ENCODE results near the gene MBNL3. TPM values are rescaled to one million over a fixed set of nuclear protein-coding genes. Genes with fewer than 3 reads are reported as not detected.

MBNL3 gene
- total RNA-seq, 1 experiment from 2014 or later = 4.6 TPM

GRCh38 chrX:132382068-132382467 is 106.8 kb downstream of the MBNL3 start:
- no peak for DNase-seq (ENCODE audit: low read depth, low spot score)
- intact Hi-C loops (cut with micrococcal nuclease) = no loop called here

More at GRCh38 chrX:132382068-132382467, 106.8 kb downstream of the MBNL3 start:
- H3K4me3 ChIP-seq (replicated peaks in 1 of 2; ENCODE audit: low read depth in 1 of 2, low read length in 2 of 2) = no peak overlapping the region
- ChIA-PET POLR2A (no interaction called here), CTCF (no interaction called here), RAD21 (ENCODE audit: low non-redundant PET in 1 of 2, low total read pairs in 2 of 2, uncharacterized antibody in 2 of 2, unreplicated experiment in 2 of 2) (no interaction called here)
- H3K79me2 ChIP-seq (ENCODE audit: insufficient read depth, low read length) = no peaks in the 10 kb centered on the region
- H3K9me2 ChIP-seq (ENCODE audit: insufficient read depth) = no peaks in the 10 kb centered on the region
- H3K27ac ChIP-seq (ENCODE audit: low read depth, low read length) = no peak overlapping the region
- H3K4me2 ChIP-seq (ENCODE audit: low read length) = no peak overlapping the region
- no peaks in the 10 kb centered on the region for H3K4me1 ChIP-seq (ENCODE audit: control insufficient read depth in 1 of 2, insufficient read depth in 2 of 2, low read length in 2 of 2)
- no peaks in the 10 kb centered on the region for H4K20me1 ChIP-seq (ENCODE audit: insufficient read depth)
- no peaks in the 10 kb centered on the region for H3K27me3 ChIP-seq (ENCODE audit: insufficient read depth, low read length)
- H3K36me3 ChIP-seq (ENCODE audit: control insufficient read depth in 1 of 2, insufficient read depth in 2 of 2, low read length in 2 of 2) = no peaks in the 10 kb centered on the region
- no TSS peak for BruUV-seq (replicated peaks)
- H3K9ac ChIP-seq (ENCODE audit: low read length) = no peak overlapping the region
- H3K9me3 ChIP-seq (ENCODE audit: control insufficient read depth in 1 of 2, insufficient read depth in 1 of 2, low read depth in 1 of 2, low read length in 2 of 2) = no peaks in the 10 kb centered on the region
- H2AFZ ChIP-seq (ENCODE audit: low read depth, low read length, poor library complexity, severe bottlenecking) = no peak overlapping the region
- no peak for TF ChIP-seq REST (IDR thresholded peaks at IDR 0.05; ENCODE audit: low read depth)
- TF ChIP-seq, protein P1, sequence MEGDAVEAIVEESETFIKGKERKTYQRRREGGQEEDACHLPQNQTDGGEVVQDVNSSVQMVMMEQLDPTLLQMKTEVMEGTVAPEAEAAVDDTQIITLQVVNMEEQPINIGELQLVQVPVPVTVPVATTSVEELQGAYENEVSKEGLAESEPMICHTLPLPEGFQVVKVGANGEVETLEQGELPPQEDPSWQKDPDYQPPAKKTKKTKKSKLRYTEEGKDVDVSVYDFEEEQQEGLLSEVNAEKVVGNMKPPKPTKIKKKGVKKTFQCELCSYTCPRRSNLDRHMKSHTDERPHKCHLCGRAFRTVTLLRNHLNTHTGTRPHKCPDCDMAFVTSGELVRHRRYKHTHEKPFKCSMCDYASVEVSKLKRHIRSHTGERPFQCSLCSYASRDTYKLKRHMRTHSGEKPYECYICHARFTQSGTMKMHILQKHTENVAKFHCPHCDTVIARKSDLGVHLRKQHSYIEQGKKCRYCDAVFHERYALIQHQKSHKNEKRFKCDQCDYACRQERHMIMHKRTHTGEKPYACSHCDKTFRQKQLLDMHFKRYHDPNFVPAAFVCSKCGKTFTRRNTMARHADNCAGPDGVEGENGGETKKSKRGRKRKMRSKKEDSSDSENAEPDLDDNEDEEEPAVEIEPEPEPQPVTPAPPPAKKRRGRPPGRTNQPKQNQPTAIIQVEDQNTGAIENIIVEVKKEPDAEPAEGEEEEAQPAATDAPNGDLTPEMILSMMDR (IDR thresholded peaks at IDR 0.05 in 2 of 3, conservative IDR thresholded peaks at IDR 0.05 in 1 of 3; ENCODE audit: borderline replicate concordance in 1 of 3, insufficient read depth in 1 of 3, low read depth in 2 of 3, low read length in 2 of 3) = no peak
- TF ChIP-seq, protein P2, sequence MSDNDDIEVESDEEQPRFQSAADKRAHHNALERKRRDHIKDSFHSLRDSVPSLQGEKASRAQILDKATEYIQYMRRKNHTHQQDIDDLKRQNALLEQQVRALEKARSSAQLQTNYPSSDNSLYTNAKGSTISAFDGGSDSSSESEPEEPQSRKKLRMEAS (IDR thresholded peaks at IDR 0.05) = no peak
- TF ChIP-seq TCF7L2 (IDR thresholded peaks at IDR 0.05; ENCODE audit: borderline replicate concordance, extremely low read depth, insufficient read depth, insufficient read length) = no peak
- TF ChIP-seq ZBTB33 (IDR thresholded peaks at IDR 0.05; ENCODE audit: extremely low read depth, insufficient replicate concordance, low read length) = no peak
- no peak for TF ChIP-seq CBX3 (IDR thresholded peaks at IDR 0.05; ENCODE audit: low read depth)
- no peak for TF ChIP-seq EZH2 (IDR thresholded peaks at IDR 0.05)
- TF ChIP-seq SRF (IDR thresholded peaks at IDR 0.05; ENCODE audit: low read depth) = no peak
- TF ChIP-seq RAD21 (IDR thresholded peaks at IDR 0.05; ENCODE audit: low read depth) = no peak
- TF ChIP-seq ELF1 (IDR thresholded peaks at IDR 0.05; ENCODE audit: borderline replicate concordance, low read depth) = no peak
- TF ChIP-seq SIN3A (IDR thresholded peaks at IDR 0.05; ENCODE audit: low read depth) = no peak
- TF ChIP-seq ATF3 (IDR thresholded peaks at IDR 0.05) = no peak
- no peak for ATAC-seq

All from HCT116 (cell line).